Transverse colon (tissue), 4 donors: Measurements from ENCODE around the gene RAB5B. TPM values are rescaled to one million over a fixed set of nuclear protein-coding genes. Genes with fewer than 3 reads are reported as not detected.

Source experiments
- DNase-seq: peaks from one replicate; pipeline ENCODE4 v3.0.0-alpha.2; 2019
- H3K27ac ChIP-seq, 4 donors: fragments of 200-600 bp; sonication (generic); 2 replicates each; pipeline ENCODE4 v1.5.1; 2016 to 2018; ENCODE audit warnings: inconsistent platforms in 4 of 4
- H3K27me3 ChIP-seq: fragments of 200-600 bp; sonication (generic); 2 replicates; pipeline ENCODE4 v1.5.1; 2017; ENCODE audit warnings: inconsistent platforms
- H3K36me3 ChIP-seq, 4 donors: fragments of 200-600 bp; sonication (generic); 2 replicates each; pipeline ENCODE4 v1.5.1; 2017 to 2019; ENCODE audit warnings: inconsistent platforms in 4 of 4
- H3K4me1 ChIP-seq, 4 donors: fragments of 200-600 bp; sonication (generic); 2 replicates each; pipeline ENCODE4 v1.5.1; 2017 to 2020; ENCODE audit warnings: inconsistent platforms in 4 of 4
- H3K4me3 ChIP-seq, 4 donors: fragments of 200-600 bp; sonication (generic); 1 replicate in 1 of 4; 2 replicates in 3 of 4; pipeline versions ENCODE4 v1.5.1 to v1.6.1; 2017 to 2019; ENCODE audit warnings: inconsistent platforms in 4 of 4
- H3K9me3 ChIP-seq, 2 donors: fragments of 200-600 bp; sonication (generic); 2 replicates each; pipeline ENCODE4 v1.5.1; 2017 to 2019; ENCODE audit warnings: inconsistent platforms in 2 of 2
- CTCF ChIP-seq, 5 experiments: fragments of 200-600 bp in 3 of 5; fragments of 450-650 bp in 2 of 5; sonication (generic) in 3 of 5; IDR thresholded peaks; 1 replicate in 2 of 5; 2 replicates in 3 of 5; pipeline ENCODE4 v1.5.1; 2016 to 2017; ENCODE audit warnings: antibody characterized with exemption in 5 of 5, inconsistent platforms in 3 of 5, mild to moderate bottlenecking in 2 of 5, moderate library complexity in 1 of 5
- EP300 ChIP-seq: sonication (generic); formaldehyde crosslinking; IDR thresholded peaks from one replicate; pipeline ENCODE4 v1.6.1; 2017; ENCODE audit warnings: antibody characterized with exemption, low read depth
- POLR2A ChIP-seq: fragments of 450-650 bp; IDR thresholded peaks from one replicate; pipeline ENCODE4 v1.6.1; 2016; ENCODE audit warnings: antibody characterized with exemption, mild to moderate bottlenecking, moderate library complexity
- POLR2AphosphoS5 ChIP-seq, 3 donors: sonication (generic); formaldehyde crosslinking; IDR thresholded peaks; one replicate each; pipeline ENCODE4 v1.6.1; 2016; ENCODE audit warnings: antibody characterized with exemption in 3 of 3
- WGBS, 2 donors: methylation state at CpG; one replicate each; pipeline ENCODE4 v1.1.5; 2018; ENCODE audit warnings: low coverage in 1 of 2; 5-methylcytosine and 5-hydroxymethylcytosine counted together
- in situ Hi-C, 4 donors: fragments of 200-750 bp; cut with MboI; loops; one replicate each; pipeline versions ENCODE4 v1.15.0 to v1.15.1; 2017; ENCODE audit warnings: low sequenced_read_pairs in 3 of 4, low pct_ligation_motif_present in 1 of 4, low pct_unique_long_range_greater_than_20kb in 1 of 4
- intact Hi-C: fragments of 100-400 bp; cut with DNase I; formaldehyde crosslinking; loops from one replicate; pipeline ENCODE4 v1.15.1; 2023; ENCODE audit warnings: low total_unique reads
- total RNA-seq, 4 donors: library from RNA; depleted of rRNA; stranded (reverse); fragments of >200 nt; gene quantifications; one replicate each; pipeline ENCODE4 v1.1.0, GENCODE V29; 2016

RAB5B gene, protein sequence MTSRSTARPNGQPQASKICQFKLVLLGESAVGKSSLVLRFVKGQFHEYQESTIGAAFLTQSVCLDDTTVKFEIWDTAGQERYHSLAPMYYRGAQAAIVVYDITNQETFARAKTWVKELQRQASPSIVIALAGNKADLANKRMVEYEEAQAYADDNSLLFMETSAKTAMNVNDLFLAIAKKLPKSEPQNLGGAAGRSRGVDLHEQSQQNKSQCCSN
- 10 to 100 TPM; 66.3 to 97.5 (median 88.4) TPM for total RNA-seq

DNA sequence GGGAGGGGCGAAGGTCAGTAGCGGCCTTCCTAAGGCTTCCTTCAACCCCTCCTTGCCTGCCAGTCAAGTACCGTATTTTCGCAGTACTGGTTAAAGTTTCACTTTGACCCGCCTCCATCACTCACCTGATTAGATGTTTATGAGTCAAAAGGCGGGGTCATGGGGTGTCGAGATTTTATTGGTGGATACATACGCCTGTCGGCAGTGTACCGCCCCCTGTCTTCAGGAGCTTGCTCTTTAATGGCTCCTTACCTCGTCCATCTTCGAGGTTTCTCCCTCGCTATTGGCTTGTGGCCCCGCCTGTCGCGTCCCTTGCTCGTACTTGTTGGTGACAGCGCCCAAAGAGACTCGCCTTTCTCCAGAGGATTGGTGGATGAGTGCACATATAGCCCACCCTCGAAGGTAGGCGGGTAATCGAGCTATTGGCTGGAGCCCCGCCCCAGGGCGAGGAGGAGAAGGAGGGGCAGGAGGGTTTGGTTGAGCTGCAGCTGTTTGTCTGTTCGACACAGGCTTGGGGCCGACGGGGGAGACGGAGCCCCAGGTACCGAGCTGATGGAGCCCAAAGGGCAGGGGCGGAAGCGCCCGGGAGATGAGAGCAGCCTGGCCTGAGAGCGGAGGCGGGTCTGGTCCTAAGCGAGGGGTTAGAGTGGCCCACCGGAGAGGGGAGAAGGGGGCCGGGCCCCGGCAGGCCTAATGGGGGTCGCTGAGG, at the start of gene RAB5B:
RAB5B (plus strand) TSS at position 480 of the 709 bp plus-strand sequence. CDS start 12,883 bp downstream, outside the sequence.
- peak in 3 of 5 experiments; percentile 23 to 58 (median 30) for TF ChIP-seq CTCF (IDR thresholded peaks at IDR 0.05)
- TF ChIP-seq EP300: no peak
- TF ChIP-seq POLR2A: peak; percentile 99
- TF ChIP-seq POLR2AphosphoS5 (IDR thresholded peaks at IDR 0.05): peak; percentile 98 to 99 (median 98)
- Histone ChIP-seq H3K27ac (peak within 1 kb of the TSS; percentile 95 to 99 (median 98)), H3K4me1 (peaks cover 8 to 54% (median 30%) of the 10 kb centered on the region in 4 donors), H3K27me3 (no peaks in the 10 kb centered on the region), H3K9me3 (no peaks in the 10 kb centered on the region), H3K4me3 (peak within 1 kb of the TSS; percentile 80 to 99 (median 92)), H3K36me3 (no peaks in the 10 kb centered on the region)
- peak; percentile 99 for DNase-seq
- 1% methylated on average over 38 of the region's 39 CpGs; no CpG with 5 or more reads in 1 of the 2 donors for WGBS, 2 donors
- intact Hi-C loops (no loop called here), in situ Hi-C loops (no loop called here)

DNA sequence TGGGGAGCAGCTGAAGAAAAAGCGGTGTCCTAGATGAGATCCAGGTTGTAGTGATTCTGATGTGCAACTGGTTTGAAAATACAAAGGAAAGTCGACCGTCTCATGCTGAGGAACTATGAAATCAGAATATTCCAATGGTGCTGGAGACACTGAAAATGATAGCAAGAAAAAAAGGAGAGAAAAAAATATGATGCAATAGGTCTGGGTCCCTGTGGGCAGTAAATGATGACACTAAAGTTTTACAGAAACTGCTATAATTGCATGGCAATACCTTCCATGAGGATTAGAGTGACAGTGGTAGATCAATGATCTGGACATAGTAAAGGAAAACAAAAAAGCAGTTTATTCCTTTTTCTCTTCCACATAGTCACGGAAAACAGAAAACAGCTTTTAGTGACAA, 48.5 kb upstream of the RAB5B start:
- no peaks in the 10 kb centered on the region for H3K27me3 ChIP-seq
- no peak overlapping the region for H3K27ac ChIP-seq
- 75 to 84% methylated on average over 3 to 4 of the region's 4 CpGs for WGBS, 2 donors
- no peaks in the 10 kb centered on the region for H3K9me3 ChIP-seq
- no peak for DNase-seq
- H3K36me3 ChIP-seq: peaks cover 0 to 7% (median 3%) of the 10 kb centered on the region in 4 donors
- no peak overlapping the region for H3K4me3 ChIP-seq
- no peak for TF ChIP-seq POLR2A
- no peak for TF ChIP-seq POLR2AphosphoS5 (IDR thresholded peaks at IDR 0.05)
- no peak for TF ChIP-seq CTCF (IDR thresholded peaks at IDR 0.05)
- TF ChIP-seq EP300: no peak
- intact Hi-C loops: loop anchor here (5.0 kb wide), 1 partner anchor 93 kb away; no protein-coding TSS in a partner anchor
- in situ Hi-C loops: loop anchor here in 2 of 4 donors (5.0 to 25.0 kb wide), 2 partner anchors 113 to 193 kb away; partner anchors contain the start of genes ORMDL2 (in 1 of the 2) and SARNP (in 1 of the 2)
- H3K4me1 ChIP-seq: peaks cover 23 to 59% (median 35%) of the 10 kb centered on the region in 4 donors

- WGBS, 2 donors: 6 to 7% methylated on average over 7 to 10 of the region's 10 CpGs
- peaks cover 29 to 59% (median 40%) of the 10 kb centered on the region in 4 donors for H3K4me1 ChIP-seq
- H3K27ac ChIP-seq: peak overlapping the region; percentile 92 to 99 (median 98)
- no peak for DNase-seq
- in situ Hi-C loops: loop anchor here in 2 of 4 donors (5.0 to 25.0 kb wide), 2 partner anchors 114 to 194 kb away; partner anchors contain the start of genes ORMDL2 (in 1 of the 2) and SARNP (in 1 of the 2)
- H3K36me3 ChIP-seq: peaks cover 0 to 7% (median 3%) of the 10 kb centered on the region in 4 donors
- H3K4me3 ChIP-seq: peak overlapping the region; percentile 32 to 84 (median 80)
- H3K9me3 ChIP-seq: no peaks in the 10 kb centered on the region
- intact Hi-C loops: loop anchor here (5.0 kb wide), 1 partner anchor 94 kb away; no protein-coding TSS in a partner anchor
- no peak for TF ChIP-seq CTCF (IDR thresholded peaks at IDR 0.05)
- no peak for TF ChIP-seq POLR2AphosphoS5 (IDR thresholded peaks at IDR 0.05)
- TF ChIP-seq POLR2A: no peak
- no peaks in the 10 kb centered on the region for H3K27me3 ChIP-seq
Observed at GRCh38 chr12:55925870-55926737, 47.8 kb upstream of the RAB5B start.
